ENCODE results near the gene ZNF536.
"Not testable (repeated sequence)": the region's sequence is repeated elsewhere in the genome, so short reads cannot be mapped to it uniquely, and the experiment has no call there.

Gene ZNF536

GRCh38 chr19:30450100-30450499 is 77.9 kb downstream of the ZNF536 start:
- Histone ChIP-seq H3K4me2 (peak overlapping the region; percentile 61 to 82 (median 71)), H3K9me3 (replicated peaks in 1 of 11) (no peaks in the 10 kb centered on the region; a peak in 1 of 22 replicates), H3K27me3 (no peaks in the 10 kb centered on the region), H3K9ac (peak overlapping the region in 7 of 11 experiments; percentile 8 to 54 (median 44); a peak in 9 of 22 replicates), H3K4me1 (peaks cover 13 to 35% (median 29%) of the 10 kb centered on the region in 10 experiments; a peak in 19 of 20 replicates), H4K20me1 (no peaks in the 10 kb centered on the region), H3K36me3 (no peaks in the 10 kb centered on the region), H3K27ac (peak overlapping the region in 8 of 11 experiments; percentile 21 to 72 (median 50); a peak in 14 of 22 replicates), H3K4me3 (peak overlapping the region in 2 of 10 experiments; percentile 6 to 34; a peak in 5 of 20 replicates)
- TF ChIP-seq Cebpa-rat (IDR thresholded peaks at IDR 0.05): no peak

- H3K4me3 ChIP-seq: no peak overlapping the region
- H3K4me2 ChIP-seq: peak overlapping the region in 6 of 11 experiments; percentile 36 to 74 (median 68); a peak in 9 of 22 replicates
- peak overlapping the region in 2 of 11 experiments; percentile 69 to 72; a peak in 3 of 22 replicates for H3K27ac ChIP-seq
- H4K20me1 ChIP-seq: no peaks in the 10 kb centered on the region
- peaks cover 13 to 35% (median 29%) of the 10 kb centered on the region in 10 experiments; a peak in 19 of 20 replicates for H3K4me1 ChIP-seq
- TF ChIP-seq Cebpa-rat (IDR thresholded peaks at IDR 0.05): no peak
- H3K36me3 ChIP-seq: no peaks in the 10 kb centered on the region
- H3K9me3 ChIP-seq (replicated peaks in 1 of 11): no peaks in the 10 kb centered on the region
- H3K9ac ChIP-seq: no peak overlapping the region
- no peaks in the 10 kb centered on the region for H3K27me3 ChIP-seq
Measured at GRCh38 chr19:30450835-30451321, 78.7 kb downstream of the ZNF536 start.

GRCh38 chr19:30452931-30453330 is 80.7 kb downstream of the ZNF536 start:
- TF ChIP-seq Cebpa-rat (IDR thresholded peaks at IDR 0.05): no peak
- no peak overlapping the region for H3K27ac ChIP-seq
- no peaks in the 10 kb centered on the region for H4K20me1 ChIP-seq
- no peak overlapping the region for H3K4me2 ChIP-seq
- H3K27me3 ChIP-seq: no peaks in the 10 kb centered on the region
- no peaks in the 10 kb centered on the region for H3K36me3 ChIP-seq
- no peak overlapping the region for H3K4me3 ChIP-seq
- H3K9me3 ChIP-seq (replicated peaks in 1 of 11): no peaks in the 10 kb centered on the region
- no peak overlapping the region for H3K9ac ChIP-seq
- peaks cover 13 to 35% (median 29%) of the 10 kb centered on the region in 10 experiments; a peak in 19 of 20 replicates for H3K4me1 ChIP-seq

GRCh38 chr19:30453743-30454142 is 81.6 kb downstream of the ZNF536 start:
- Histone ChIP-seq H3K27ac (no peak overlapping the region), H3K4me2 (no peak overlapping the region), H3K4me3 (no peak overlapping the region), H3K4me1 (peaks cover 13 to 27% (median 23%) of the 10 kb centered on the region in 10 experiments; a peak in 19 of 20 replicates), H4K20me1 (no peaks in the 10 kb centered on the region), H3K9me3 (replicated peaks in 1 of 11) (no peaks in the 10 kb centered on the region), H3K9ac (no peak overlapping the region), H3K36me3 (no peaks in the 10 kb centered on the region), H3K27me3 (no peaks in the 10 kb centered on the region)
- no peak for TF ChIP-seq Cebpa-rat (IDR thresholded peaks at IDR 0.05)

GRCh38 chr19:30455881-30456280 is 83.7 kb downstream of the ZNF536 start:
- Histone ChIP-seq H3K27me3 (no peaks in the 10 kb centered on the region), H3K9ac (no peak overlapping the region), H3K36me3 (no peaks in the 10 kb centered on the region), H3K4me1 (peaks cover 0 to 5% (median 2%) of the 10 kb centered on the region in 10 experiments; a peak in 11 of 20 replicates), H3K4me2 (no peak overlapping the region), H3K9me3 (replicated peaks in 1 of 11) (0 out of 22 replicates have a peak, but pooled peaks cover 0 to 3% (median 0%) of the 10 kb centered on the region in 11 experiments), H3K4me3 (no peak overlapping the region), H3K27ac (no peak overlapping the region), H4K20me1 (no peaks in the 10 kb centered on the region)
- TF ChIP-seq Cebpa-rat (IDR thresholded peaks at IDR 0.05): no peak

- TF ChIP-seq Cebpa-rat (IDR thresholded peaks at IDR 0.05): no peak
- Histone ChIP-seq H3K9me3 (replicated peaks in 1 of 11) (0 out of 22 replicates have a peak, but pooled peaks cover 0 to 3% (median 0%) of the 10 kb centered on the region in 11 experiments), H3K27me3 (no peaks in the 10 kb centered on the region)
Measured at GRCh38 chr19:30457484-30457883, 85.3 kb downstream of the ZNF536 start.

GRCh38 chr19:30459859-30460258 is 87.7 kb downstream of the ZNF536 start:
- Histone ChIP-seq H3K36me3 (no peaks in the 10 kb centered on the region), H3K4me1 (peaks cover 0 to 4% (median 0%) of the 10 kb centered on the region in 10 experiments; a peak in 1 of 20 replicates), H4K20me1 (no peaks in the 10 kb centered on the region), H3K4me2 (no peak overlapping the region), H3K9ac (no peak overlapping the region), H3K27ac (no peak overlapping the region), H3K9me3 (replicated peaks in 1 of 11) (0 out of 22 replicates have a peak, but pooled peaks cover 0 to 3% (median 0%) of the 10 kb centered on the region in 11 experiments), H3K27me3 (no peaks in the 10 kb centered on the region), H3K4me3 (no peak overlapping the region)
- no peak for TF ChIP-seq Cebpa-rat (IDR thresholded peaks at IDR 0.05)

More at GRCh38 chr19:30457484-30457883, 85.3 kb downstream of the ZNF536 start:
- Histone ChIP-seq H3K4me3 (no peak overlapping the region), H3K36me3 (no peaks in the 10 kb centered on the region), H3K4me1 (no peaks in the 10 kb centered on the region), H4K20me1 (no peaks in the 10 kb centered on the region), H3K27ac (no peak overlapping the region), H3K4me2 (no peak overlapping the region), H3K9ac (no peak overlapping the region)

GRCh38 chr19:30464162-30464561 is 92.0 kb downstream of the ZNF536 start:
- Histone ChIP-seq H3K27me3 (no peaks in the 10 kb centered on the region), H3K27ac (no peak overlapping the region), H3K36me3 (no peaks in the 10 kb centered on the region), H4K20me1 (no peaks in the 10 kb centered on the region), H3K4me2 (no peak overlapping the region), H3K4me1 (peaks cover 0 to 4% (median 0%) of the 10 kb centered on the region in 10 experiments; a peak in 1 of 20 replicates), H3K9ac (no peak overlapping the region), H3K4me3 (no peak overlapping the region), H3K9me3 (replicated peaks in 1 of 11) (0 out of 22 replicates have a peak, but pooled peaks cover 0 to 3% (median 0%) of the 10 kb centered on the region in 11 experiments)
- TF ChIP-seq Cebpa-rat (IDR thresholded peaks at IDR 0.05): no peak

- not testable (repeated sequence) for H3K4me2 ChIP-seq; H3K9me3 ChIP-seq (replicated peaks in 1 of 11); H3K4me3 ChIP-seq; H3K4me1 ChIP-seq; H3K27me3 ChIP-seq; H3K36me3 ChIP-seq; H3K27ac ChIP-seq; H3K9ac ChIP-seq; H4K20me1 ChIP-seq
Measured at GRCh38 chr19:30466598-30466997, 94.4 kb downstream of the ZNF536 start.

GRCh38 chr19:30467239-30467638 is 95.1 kb downstream of the ZNF536 start:
- no peak overlapping the region for H3K27ac ChIP-seq
- H3K4me2 ChIP-seq: no peak overlapping the region
- no peak overlapping the region for H3K9ac ChIP-seq
- H4K20me1 ChIP-seq: no peaks in the 10 kb centered on the region
- TF ChIP-seq Cebpa-rat (IDR thresholded peaks at IDR 0.05): no peak
- peaks cover 0 to 4% (median 0%) of the 10 kb centered on the region in 10 experiments; a peak in 1 of 20 replicates for H3K4me1 ChIP-seq
- H3K4me3 ChIP-seq: no peak overlapping the region
- no peaks in the 10 kb centered on the region for H3K36me3 ChIP-seq
- H3K9me3 ChIP-seq (replicated peaks in 1 of 11): no peaks in the 10 kb centered on the region
- H3K27me3 ChIP-seq: no peaks in the 10 kb centered on the region

Measured in BLaER1 treated with 17β-estradiol and CSF1 and Interleukin-3, amounts not matched to agents 10 nM and 100 nM (cell line).